ENCODE results near the gene SNX30. TPM values are rescaled to one million over a fixed set of nuclear protein-coding genes. Genes with fewer than 3 reads are reported as not detected.

Gene SNX30
- total RNA-seq, 4 donors from 2014 or later = 6.2 to 18.2 (median 10.4) TPM

GRCh38 chr9:112885324-112885723 is 134.8 kb downstream of the SNX30 start:
- no peak overlapping the region for H3K27ac ChIP-seq
- no peaks in the 10 kb centered on the region for H3K9me3 ChIP-seq
- peaks cover 0 to 5% (median 2%) of the 10 kb centered on the region in 3 donors for H3K4me1 ChIP-seq
- no peak for TF ChIP-seq CTCF (IDR thresholded peaks at IDR 0.05)
- no peak for TF ChIP-seq EP300 (IDR thresholded peaks at IDR 0.05)
- no peak for TF ChIP-seq POLR2A (IDR thresholded peaks at IDR 0.05)
- no peak for TF ChIP-seq POLR2AphosphoS5 (IDR thresholded peaks at IDR 0.05)
- no peak overlapping the region for H3K4me3 ChIP-seq
- H3K36me3 ChIP-seq = peaks cover 0 to 12% of the 10 kb centered on the region in 2 donors
- no peak for ATAC-seq
- WGBS, 2 donors (ENCODE audit: low coverage in 1 of 2) = 93 to 95% methylated on average over 1 of the region's 1 CpG
- peaks cover 16% of the 10 kb centered on the region for H3K27me3 ChIP-seq

- no peak for TF ChIP-seq CTCF (IDR thresholded peaks at IDR 0.05)
- no peak for TF ChIP-seq EP300 (IDR thresholded peaks at IDR 0.05)
- TF ChIP-seq POLR2A (IDR thresholded peaks at IDR 0.05) = no peak
- TF ChIP-seq POLR2AphosphoS5 (IDR thresholded peaks at IDR 0.05) = no peak
- WGBS, 2 donors (ENCODE audit: low coverage in 1 of 2) = 100% methylated on average over 2 of the region's 4 CpGs
- no peak overlapping the region for H3K4me3 ChIP-seq
- peaks cover 26% of the 10 kb centered on the region for H3K27me3 ChIP-seq
- no peak for ATAC-seq
- peaks cover 0 to 11% (median 8%) of the 10 kb centered on the region in 3 donors for H3K4me1 ChIP-seq
- no peaks in the 10 kb centered on the region for H3K9me3 ChIP-seq
- peaks cover 0 to 2% of the 10 kb centered on the region in 2 donors for H3K36me3 ChIP-seq
- H3K27ac ChIP-seq = no peak overlapping the region
Measured at GRCh38 chr9:112886351-112886750, 135.8 kb downstream of the SNX30 start.

- TF ChIP-seq POLR2AphosphoS5 (IDR thresholded peaks at IDR 0.05) (no peak), CTCF (IDR thresholded peaks at IDR 0.05) (no peak), POLR2A (IDR thresholded peaks at IDR 0.05) (no peak), EP300 (IDR thresholded peaks at IDR 0.05) (no peak)
- whole genome bisulfite sequencing, 2 donors (ENCODE audit: low coverage in 1 of 2) = 60% methylated on average over 4 of the region's 5 CpGs; no CpG with 5 or more reads in 1 of the 2 donors
- no peak for ATAC-seq
- Histone ChIP-seq H3K4me3 (no peak overlapping the region), H3K9me3 (no peaks in the 10 kb centered on the region), H3K27me3 (peaks cover 36% of the 10 kb centered on the region), H3K4me1 (peaks cover 0 to 11% (median 8%) of the 10 kb centered on the region in 3 donors), H3K36me3 (no peaks in the 10 kb centered on the region), H3K27ac (no peak overlapping the region)
Measured at GRCh38 chr9:112887381-112887780, 136.8 kb downstream of the SNX30 start.

- Histone ChIP-seq H3K4me1 (peaks cover 0 to 11% (median 8%) of the 10 kb centered on the region in 3 donors), H3K9me3 (no peaks in the 10 kb centered on the region), H3K27me3 (peaks cover 37% of the 10 kb centered on the region), H3K27ac (no peak within 1 kb of the TSS), H3K4me3 (peak within 1 kb of the TSS in 1 of 2 donors; percentile 38), H3K36me3 (no peaks in the 10 kb centered on the region)
- no CpG with 5 or more reads among the region's 78 CpGs for WGBS, 2 donors (ENCODE audit: low coverage in 1 of 2)
- ATAC-seq = no peak
- TF ChIP-seq POLR2A (IDR thresholded peaks at IDR 0.05) (no peak), POLR2AphosphoS5 (IDR thresholded peaks at IDR 0.05) (no peak), EP300 (IDR thresholded peaks at IDR 0.05) (no peak), CTCF (IDR thresholded peaks at IDR 0.05) (no peak)
Measured at GRCh38 chr9:112890106-112891081, 139.8 kb downstream of the SNX30 start, which contains the start of gene SLC46A2. Gene SLC46A2, minus strand, starts transcription at chr9:112890876. Its CDS starts 195 bp downstream, at chr9:112890681.

All from gastroesophageal sphincter (tissue), 4 donors.